GM12878 (cell line): ENCODE results near the gene HS3ST2. TPM values are rescaled to one million over a fixed set of nuclear protein-coding genes. Genes with fewer than 3 reads are reported as not detected.

Experiments
- ATAC-seq: fragments of 200-7000 bp; cut with Tn5 transposase; 3 replicates; pipeline ENCODE4 v1.9.1; 2020; ENCODE audit warnings: mild to moderate bottlenecking, moderate library complexity
- BruUV-seq: library from RNA; stranded (reverse); fragments of 400-500 nt; replicated peaks from 2 replicates; lab custom pipeline; 2021; lab: Mats Ljungman, UMichigan
- CTCF ChIA-PET: fragments of 300-600 bp; sonication (Branson Sonifier 250); formaldehyde crosslinking; extraction: SDS; loops from one replicate; lab custom pipeline; 2021; ENCODE audit warnings: inconsistent platforms; lab: Yijun Ruan, JAX
- POLR2A ChIA-PET: fragments of 350-600 bp; formaldehyde crosslinking; extraction: SDS; loops from one replicate; lab custom pipeline; 2021; ENCODE audit warnings: inconsistent platforms; lab: Charles Lee
- RAD21 ChIA-PET: fragments of 300-600 bp; sonication (Branson Sonifier 250); formaldehyde crosslinking; loops from one replicate; lab custom pipeline; 2023; ENCODE audit warnings: antibody characterized with exemption; ENCODE audit not compliant: unreplicated experiment; lab: Charles Lee
- SMC1A ChIA-PET: fragments of 300-600 bp; sonication (Branson Sonifier 250); formaldehyde crosslinking; loops from one replicate; lab custom pipeline; 2023; ENCODE audit not compliant: unreplicated experiment, uncharacterized antibody; lab: Charles Lee
- DNase-seq: peaks from one replicate; pipeline ENCODE4 v3.0.0-alpha.2; 2011; ENCODE audit warnings: low read depth, low spot score
- FAIRE-seq: peaks from 3 replicates; lab custom pipeline; 2011; peaks lifted over from hg19 to GRCh38; lab: Jason Lieb, UNC
- H2AFZ ChIP-seq: 2 replicates; pipeline ENCODE4 v1.6.0; 2011; ENCODE audit warnings: low read depth, low read length, control low read depth; ENCODE audit not compliant: control insufficient read depth
- H3K27ac ChIP-seq: 2 replicates; pipeline ENCODE4 v1.5.1; 2011; ENCODE audit warnings: control low read depth; ENCODE audit not compliant: control insufficient read depth, insufficient read depth
- H3K27me3 ChIP-seq, 2 experiments: replicated peaks in 1 of 2; 2 replicates each; pipeline versions ENCODE4 v1.6.0 to v1.6.1; 2011; ENCODE audit warnings: low read length in 1 of 2; ENCODE audit not compliant: control insufficient read depth in 2 of 2, insufficient read depth in 2 of 2
- H3K36me3 ChIP-seq, 2 experiments: 2 replicates each; pipeline ENCODE4 v1.5.1; 2011; ENCODE audit warnings: low read length in 1 of 2; ENCODE audit not compliant: control insufficient read depth in 2 of 2, insufficient read depth in 2 of 2
- H3K4me1 ChIP-seq: 2 replicates; pipeline ENCODE4 v1.6.1; 2011; ENCODE audit warnings: mild to moderate bottlenecking, low read length, moderate library complexity, mixed read lengths; ENCODE audit not compliant: control insufficient read depth, insufficient read depth
- H3K4me2 ChIP-seq: 2 replicates; pipeline ENCODE4 v1.6.0; 2011; ENCODE audit warnings: control low read depth; ENCODE audit not compliant: control insufficient read depth, insufficient read depth
- H3K4me3 ChIP-seq: fragments of 200-600 bp; sonication (generic); 2 replicates; pipeline ENCODE4 v1.5.1; 2016
- H3K79me2 ChIP-seq: 2 replicates; pipeline ENCODE4 v1.6.0; 2011; ENCODE audit warnings: low read length; ENCODE audit not compliant: control insufficient read depth, insufficient read depth
- H3K9ac ChIP-seq: 2 replicates; pipeline ENCODE4 v1.8.0; 2011; ENCODE audit warnings: low read length, control low read depth, mixed read lengths; ENCODE audit not compliant: control insufficient read depth, insufficient read depth
- H3K9me3 ChIP-seq: replicated peaks from 3 replicates; pipeline ENCODE4 v1.5.1; 2011; ENCODE audit warnings: mild to moderate bottlenecking, low read length; ENCODE audit not compliant: control insufficient read depth, insufficient read depth
- H4K20me1 ChIP-seq: 2 replicates; pipeline ENCODE4 v1.6.0; 2011; ENCODE audit not compliant: control insufficient read depth, insufficient read depth
- BMI1 ChIP-seq: fragments of 450-650 bp; IDR thresholded peaks from 2 replicates; pipeline ENCODE4 v1.6.1; 2016; ENCODE audit warnings: mild to moderate bottlenecking, moderate library complexity, borderline replicate concordance
- CTCF ChIP-seq, 3 experiments: IDR thresholded peaks in 2 of 3; conservative IDR thresholded peaks in 1 of 3; 2 replicates each; pipeline ENCODE4 v1.5.1; 2011; ENCODE audit warnings: low read depth in 3 of 3, low read length in 3 of 3, mild to moderate bottlenecking in 3 of 3, control low read depth in 2 of 3, moderate library complexity in 2 of 3, inconsistent platforms in 1 of 3, mixed read lengths in 1 of 3; ENCODE audit not compliant: control insufficient read depth in 2 of 3, insufficient read depth in 1 of 3; ENCODE audit errors: extremely low read depth in 1 of 3
- ETV6 ChIP-seq, 2 experiments: fragments of 450-650 bp in 1 of 2; IDR thresholded peaks in 1 of 2; conservative IDR thresholded peaks in 1 of 2; 2 replicates each; pipeline ENCODE4 v1.6.1; 2014; ENCODE audit warnings: antibody characterized with exemption in 1 of 2, borderline replicate concordance in 1 of 2, low read depth in 1 of 2, mild to moderate bottlenecking in 1 of 2, moderate library complexity in 1 of 2
- IKZF2 ChIP-seq, 2 experiments: fragments of 450-650 bp; IDR thresholded peaks; 2 replicates each; pipeline ENCODE4 v1.6.1; 2017; ENCODE audit warnings: mild to moderate bottlenecking in 2 of 2, moderate library complexity in 2 of 2
- MYB ChIP-seq: fragments of 150-350 bp; IDR thresholded peaks from 2 replicates; pipeline ENCODE4 v1.6.1; 2014; ENCODE audit warnings: mild to moderate bottlenecking, low read depth, low read length, borderline replicate concordance
- POLR2AphosphoS2 ChIP-seq: IDR thresholded peaks from 2 replicates; pipeline ENCODE4 v1.6.1; 2011; ENCODE audit warnings: low read depth, mild to moderate bottlenecking, low read length, improper control_type of control experiment, moderate library complexity
- RBBP5 ChIP-seq: fragments of 200-600 bp; sonication (generic); conservative IDR thresholded peaks from 2 replicates; pipeline ENCODE4 v1.6.1; 2016
- REST ChIP-seq: IDR thresholded peaks from 2 replicates; pipeline ENCODE4 v1.6.1; 2012; ENCODE audit warnings: mild to moderate bottlenecking, low read depth, low read length
- RUNX3 ChIP-seq: IDR thresholded peaks from 2 replicates; pipeline ENCODE4 v1.6.1; 2012; ENCODE audit warnings: low read length, inconsistent platforms
- SMAD5 ChIP-seq: IDR thresholded peaks from 2 replicates; pipeline ENCODE4 v1.6.1; 2016; ENCODE audit warnings: antibody characterized with exemption, low read depth
- ZNF217 ChIP-seq: fragments of 450-650 bp; IDR thresholded peaks from 2 replicates; pipeline ENCODE4 v1.6.1; 2017; ENCODE audit warnings: antibody characterized with exemption, mild to moderate bottlenecking
- ZNF687 ChIP-seq: fragments of 450-650 bp; IDR thresholded peaks from 2 replicates; pipeline ENCODE4 v1.6.1; 2017; ENCODE audit warnings: mild to moderate bottlenecking, moderate library complexity
- ZSCAN29 ChIP-seq: fragments of 450-650 bp; IDR thresholded peaks from 2 replicates; pipeline ENCODE4 v1.6.1; 2017; ENCODE audit warnings: mild to moderate bottlenecking, moderate library complexity
- WGBS: methylation state at CpG from one replicate; pipeline ENCODE4 v1.1.6; 2016; ENCODE audit warnings: low lambda C conversion rate; ENCODE audit not compliant: insufficient replicate concordance, insufficient coverage; ENCODE audit errors: missing lambda C conversion rate; 5-methylcytosine and 5-hydroxymethylcytosine counted together
- in situ Hi-C: fragments of 300-500 bp; cut with MboI; formaldehyde crosslinking; loops from 9 replicates; pipeline ENCODE4 v1.14.3; 2018; ENCODE audit warnings: mixed read lengths
- intact Hi-C: fragments of 100-400 bp; cut with micrococcal nuclease; formaldehyde crosslinking; loops from one replicate; pipeline ENCODE4 v1.14.2; 2022; ENCODE audit not compliant: unreplicated experiment
- polyA plus RNA-seq, 11 experiments: library from polyadenylated mRNA; depleted of rRNA in 4 of 11; unstranded in 6 of 11; stranded (reverse) in 5 of 11; fragments of >200 nt; fragmentation: Nextera tagmentation in 4 of 11; fragmentation: Illumina TruSeq in 1 of 11; extraction: Ambion mirVana in 4 of 11; extraction: Trizol in 1 of 11; gene quantifications; 1 replicate in 1 of 11; 2 replicates in 10 of 11; pipeline versions ENCODE4 v1.2.1 to v1.2.3, GENCODE V29; 2011 to 2016; ENCODE audit warnings: inconsistent platforms in 2 of 11, missing spikeins in 2 of 11, low read depth in 1 of 11
- total RNA-seq, 4 experiments: library from RNA; depleted of rRNA in 3 of 4; stranded (reverse); fragments of >200 nt in 3 of 4; fragmentation: Illumina TruSeq in 1 of 4; extraction: Trizol in 1 of 4; gene quantifications; 2 replicates each; pipeline versions ENCODE4 v1.2.1 to v1.2.3, GENCODE V29; 2013 to 2021

HS3ST2 gene
- total and polyA plus RNA-seq, 10 of the 15 experiments (the other 5 are each of a cell fraction or from before 2014, with no cell fraction given): not detected

GRCh38 chr16:22813223-22813947 lies 577 bp upstream of the HS3ST2 start:
- SMC1A ChIA-PET: interaction anchor here (1.1 kb wide), 1 partner anchor 14 kb away, joined by 3 read pairs; no protein-coding TSS in a partner anchor
- 66% methylated on average over 57 of the region's 59 CpGs for WGBS

More at GRCh38 chr16:22813223-22813947, 577 bp upstream of the HS3ST2 start:
- Histone ChIP-seq H4K20me1 (no peaks in the 10 kb centered on the region), H3K9me3 (no peaks in the 10 kb centered on the region; the same call in 2 of the 3 replicates), H3K27ac (no peak overlapping the region), H3K4me3 (no peak overlapping the region), H3K4me2 (no peak overlapping the region), H3K9ac (no peak overlapping the region), H2AFZ (no peak overlapping the region), H3K79me2 (no peaks in the 10 kb centered on the region), H3K27me3 (peaks cover 0 to 3% of the 10 kb centered on the region in 2 experiments; a peak in 1 of 4 replicates), H3K36me3 (no peaks in the 10 kb centered on the region), H3K4me1 (no peaks in the 10 kb centered on the region)
- DNase-seq: no peak
- in situ Hi-C loops: no loop called here
- FAIRE-seq: no peak
- intact Hi-C loops: no loop called here
- ATAC-seq: no peak
- no TSS peak for BruUV-seq
- ChIA-PET CTCF (no interaction called here), POLR2A (no interaction called here), RAD21 (no interaction called here)
- TF ChIP-seq RUNX3 (no peak), ZNF217 (no peak), SMAD5 (no peak), RBBP5 (no peak), ETV6 (conservative IDR thresholded peaks at IDR 0.05 in 1 of 2, IDR thresholded peaks at IDR 0.05 in 1 of 2; ENCODE audit: borderline replicate concordance in 1 of 2, low read depth in 1 of 2) (no peak), ZNF687 (no peak), REST (peak; percentile 86), CTCF (IDR thresholded peaks at IDR 0.05 in 2 of 3, conservative IDR thresholded peaks at IDR 0.05 in 1 of 3; ENCODE audit: control insufficient read depth in 2 of 3, extremely low read depth in 1 of 3, insufficient read depth in 1 of 3, low read depth in 3 of 3, low read length in 3 of 3) (peak in 1 of 3 experiments; percentile 31; a peak in 1 of 6 replicates), ZSCAN29 (no peak), MYB (no peak), IKZF2 (IDR thresholded peaks at IDR 0.05) (no peak), BMI1 (no peak), POLR2AphosphoS2 (no peak)
